Right cardiac atrium (tissue), 5 donors: Measurements from ENCODE around the gene CLDN2. TPM values are rescaled to one million over a fixed set of nuclear protein-coding genes. Genes with fewer than 3 reads are reported as not detected.
"Not testable (repeated sequence)": the region's sequence is repeated elsewhere in the genome, so short reads cannot be mapped to it uniquely, and the experiment has no call there.

ENCODE experiments used
- ATAC-seq, 2 donors: fragments of 200-7000 bp; cut with Tn5 transposase; one replicate each; pipeline versions ENCODE4 v1.8.0 to v1.9.1; 2020; ENCODE audit warnings: moderate library complexity in 2 of 2, mild to moderate bottlenecking in 1 of 2
- DNase-seq, 3 donors: peaks; one replicate each; pipeline ENCODE4 v3.0.0-alpha.2; 2020
- H3K27ac ChIP-seq: one replicate; pipeline ENCODE4 v1.5.1; 2013; ENCODE audit warnings: mild to moderate bottlenecking, low read length, control low read depth, moderate library complexity
- H3K27me3 ChIP-seq: one replicate; pipeline ENCODE4 v1.6.1; 2013; ENCODE audit not compliant: control insufficient read depth, insufficient read depth
- H3K4me1 ChIP-seq: one replicate; pipeline ENCODE4 v1.6.1; 2013; ENCODE audit warnings: low read length; ENCODE audit not compliant: control insufficient read depth, insufficient read depth
- H3K4me3 ChIP-seq: one replicate; pipeline ENCODE4 v1.5.1; 2013; ENCODE audit warnings: low read length, control low read depth
- H3K9me3 ChIP-seq: one replicate; pipeline ENCODE4 v1.6.1; 2013; ENCODE audit warnings: low read length; ENCODE audit not compliant: control insufficient read depth
- WGBS: extraction: QIAGEN DNeasy Blood & Tissue Kit; methylation state at CpG from one replicate; pipeline ENCODE4 v1.1.7; 2013; 5-methylcytosine and 5-hydroxymethylcytosine counted together
- intact Hi-C, 4 donors: fragments of 100-400 bp; cut with DNase I; formaldehyde crosslinking; loops; one replicate each; pipeline versions ENCODE4 v1.11.0 to v1.14.0; 2022 to 2023
- long read RNA-seq, 4 donors: library from polyadenylated mRNA; unstranded; transcript quantifications; one replicate each; pipeline ENCODE4 v2.0.0, GENCODE V29; 2020 to 2021
- polyA plus RNA-seq: library from polyadenylated mRNA; stranded (reverse); fragments of 200-250 nt; gene quantifications from one replicate; pipeline ENCODE4 v1.2.3, GENCODE V29; 2013
- total RNA-seq, 4 donors: library from RNA; stranded (reverse); fragmentation: NEBNext Ultra II Directional; extraction: Animal tissue kit (Norgen Biotek cat#: 25700); gene quantifications; one replicate each; pipeline ENCODE4 v1.2.1, GENCODE V29; 2021
- donor health status: healthy with polysubstance abuse.
- donor health status: DM: no; HTN: yes; CAD: no.
- donor health status: DM: no; HTN: no; CAD: no.
- donor health status: DM: no; HTN: yes; CAD: no; lungs with severe emphysema.
- donor health status: DM: yes; HTN: yes; CAD: no.

The CLDN2 gene
- total RNA-seq (not detected), polyA plus RNA-seq (0.05 TPM)
- long read RNA-seq, donor 1 = 0 reads
- long read RNA-seq, donor 2 = 0 reads
- long read RNA-seq, donor 3 = 0 reads
- long read RNA-seq, donor 4 = 0 reads

- WGBS = 48% methylated on average over 2 of the region's 2 CpGs
- Histone ChIP-seq H3K27ac (no peak within 1 kb of the TSS), H3K9me3 (no peaks in the 10 kb centered on the region), H3K4me3 (no peak within 1 kb of the TSS), H3K4me1 (peaks cover 2% of the 10 kb centered on the region), H3K27me3 (no peaks in the 10 kb centered on the region)
- intact Hi-C loops = no loop called here
- no peak for DNase-seq
- ATAC-seq = no peak
Observed at GRCh38 chrX:106919932-106920452, at the start of gene CLDN2. CLDN2 (plus strand) TSS chrX:106920402; CDS start chrX:106928229, 7,827 bp downstream.

DNA sequence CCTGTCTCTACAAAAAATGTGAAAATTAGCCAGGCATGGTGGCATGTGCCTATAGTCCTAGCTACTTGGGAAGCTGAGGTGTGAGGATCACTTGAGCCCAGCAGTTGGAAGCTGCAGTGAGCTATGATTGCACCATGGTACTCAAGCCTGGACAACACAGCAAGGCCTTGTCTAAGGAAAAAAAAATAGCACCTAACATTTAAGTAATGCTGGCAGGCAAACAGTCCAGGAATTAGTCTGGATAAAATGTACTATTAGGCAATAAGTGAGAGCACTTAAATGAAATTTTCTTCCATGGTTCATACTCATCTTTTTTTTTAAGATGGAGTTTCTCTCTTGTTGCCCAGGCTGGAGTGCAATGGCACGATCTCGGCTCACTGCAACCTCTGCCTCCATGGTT, 47.4 kb upstream of the CLDN2 start:
- ATAC-seq, H3K27ac ChIP-seq, H3K9me3 ChIP-seq, H3K4me1 ChIP-seq, intact Hi-C loops, DNase-seq, H3K4me3 ChIP-seq, H3K27me3 ChIP-seq: not testable (repeated sequence)
- WGBS = 100% methylated on average over 2 of the region's 2 CpGs

- 82% methylated on average over 2 of the region's 2 CpGs for WGBS
- intact Hi-C loops = no loop called here
- Histone ChIP-seq H3K27me3 (no peaks in the 10 kb centered on the region), H3K4me3 (no peak overlapping the region), H3K4me1 (no peaks in the 10 kb centered on the region), H3K27ac (no peak overlapping the region), H3K9me3 (no peaks in the 10 kb centered on the region)
- ATAC-seq (no peak), DNase-seq (no peak)
Observed at GRCh38 chrX:106874075-106874474, 46.1 kb upstream of the CLDN2 start.

GRCh38 chrX:106875151-106875550, 45.1 kb upstream of the CLDN2 start:
- 94% methylated on average over 1 of the region's 1 CpG for WGBS
- no peaks in the 10 kb centered on the region for H3K9me3 ChIP-seq
- no peak overlapping the region for H3K27ac ChIP-seq
- ATAC-seq (no peak), DNase-seq (no peak)
- no peaks in the 10 kb centered on the region for H3K4me1 ChIP-seq
- H3K4me3 ChIP-seq = no peak overlapping the region
- intact Hi-C loops = no loop called here
- H3K27me3 ChIP-seq = no peaks in the 10 kb centered on the region

DNA sequence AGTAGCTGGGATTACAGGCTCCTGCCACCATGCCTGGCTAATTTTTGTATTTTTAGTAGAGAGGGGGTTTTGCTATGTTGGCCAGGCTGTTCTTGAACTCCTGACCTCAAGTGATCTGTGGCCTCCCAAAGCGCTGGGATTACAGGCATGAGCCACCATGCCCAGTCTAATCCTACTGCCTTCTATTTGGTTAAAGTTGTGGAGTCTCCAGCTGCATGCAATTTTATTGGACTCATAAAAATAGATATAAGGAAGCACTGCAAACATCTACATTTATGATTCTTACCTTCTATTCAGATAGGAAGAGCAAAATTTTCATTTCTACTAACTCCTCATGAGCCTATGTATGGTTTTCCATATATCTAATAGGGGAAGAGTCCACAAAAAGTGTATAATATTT, 30.7 kb upstream of the CLDN2 start:
- Histone ChIP-seq H3K27ac (no peak overlapping the region), H3K4me1 (no peaks in the 10 kb centered on the region), H3K9me3 (no peaks in the 10 kb centered on the region), H3K4me3 (no peak overlapping the region), H3K27me3 (no peaks in the 10 kb centered on the region)
- intact Hi-C loops = no loop called here
- WGBS = 80% methylated on average over 1 of the region's 1 CpG
- no peak for DNase-seq
- no peak for ATAC-seq

DNA sequence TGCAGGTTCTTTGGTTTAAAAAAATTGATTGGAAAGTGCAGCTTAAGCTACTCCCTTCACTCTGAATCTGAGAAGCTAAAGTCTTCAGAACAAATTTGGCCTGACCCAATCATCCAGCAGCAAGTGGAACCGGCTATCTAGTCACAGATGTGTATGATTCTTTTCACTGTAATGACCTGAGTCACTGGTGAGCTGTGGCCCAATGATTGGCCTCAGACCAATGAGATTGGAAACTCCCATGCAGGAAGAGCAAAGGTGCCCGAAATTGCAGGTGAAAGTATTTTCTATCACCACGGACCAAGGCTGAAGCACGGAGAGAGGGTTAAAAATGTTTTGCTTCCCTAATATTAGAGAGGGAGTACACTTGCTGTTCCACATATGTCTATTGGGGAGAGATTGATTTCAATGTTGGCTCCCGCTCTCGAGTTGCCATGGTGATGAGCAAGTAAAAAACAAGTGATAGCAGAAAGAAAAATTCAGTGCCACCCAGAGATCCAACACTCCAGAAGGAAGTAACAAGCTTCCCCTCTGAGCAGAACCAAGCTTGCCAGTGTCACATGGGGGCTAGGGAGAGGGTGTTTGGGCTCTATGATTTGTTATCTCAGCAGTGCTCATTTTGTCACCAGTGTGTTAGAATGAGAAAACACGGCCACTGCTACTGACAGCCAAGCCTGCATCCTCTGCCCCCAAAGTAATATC, 28.3 kb upstream of the CLDN2 start:
- no peak for ATAC-seq
- no peaks in the 10 kb centered on the region for H3K27me3 ChIP-seq
- H3K27ac ChIP-seq = no peak overlapping the region
- H3K4me1 ChIP-seq = peaks cover 3% of the 10 kb centered on the region
- no peaks in the 10 kb centered on the region for H3K9me3 ChIP-seq
- H3K4me3 ChIP-seq = no peak overlapping the region
- 53% methylated on average over 7 of the region's 7 CpGs for WGBS
- no peak for DNase-seq
- intact Hi-C loops = no loop called here

GRCh38 chrX:106894392-106894909, 25.8 kb upstream of the CLDN2 start:
- Histone ChIP-seq H3K27me3 (no peaks in the 10 kb centered on the region), H3K27ac (no peak overlapping the region), H3K4me3 (no peak overlapping the region), H3K4me1 (peaks cover 3% of the 10 kb centered on the region), H3K9me3 (no peaks in the 10 kb centered on the region)
- intact Hi-C loops = no loop called here
- ATAC-seq = peak; percentile 81 to 88
- peak; percentile 34 to 62 (median 59) for DNase-seq
- 22% methylated on average over 6 of the region's 6 CpGs for WGBS

- WGBS = 41% methylated on average over 3 of the region's 3 CpGs
- peak in 1 of 2 donors; percentile 65 for ATAC-seq
- H3K27ac ChIP-seq = no peak overlapping the region
- intact Hi-C loops = loop anchor here in 1 of 4 donors (5.0 kb wide), 1 partner anchor 57 kb away; no protein-coding TSS in a partner anchor
- peak in 2 of 3 donors; percentile 35 to 40 for DNase-seq
- no peaks in the 10 kb centered on the region for H3K9me3 ChIP-seq
- H3K4me1 ChIP-seq = peaks cover 3% of the 10 kb centered on the region
- no peaks in the 10 kb centered on the region for H3K27me3 ChIP-seq
- no peak overlapping the region for H3K4me3 ChIP-seq
Observed at GRCh38 chrX:106894978-106895452, 25.2 kb upstream of the CLDN2 start.

- H3K9me3 ChIP-seq = no peaks in the 10 kb centered on the region
- peaks cover 3% of the 10 kb centered on the region for H3K4me1 ChIP-seq
- ATAC-seq (no peak), DNase-seq (no peak)
- no peak overlapping the region for H3K27ac ChIP-seq
- H3K27me3 ChIP-seq = no peaks in the 10 kb centered on the region
- intact Hi-C loops = loop anchor here in 1 of 4 donors (5.0 kb wide), 1 partner anchor 55 kb away; no protein-coding TSS in a partner anchor
- WGBS = 82% methylated on average over 6 of the region's 6 CpGs
- H3K4me3 ChIP-seq = no peak overlapping the region
Observed at GRCh38 chrX:106897259-106897658, 22.9 kb upstream of the CLDN2 start.

DNA sequence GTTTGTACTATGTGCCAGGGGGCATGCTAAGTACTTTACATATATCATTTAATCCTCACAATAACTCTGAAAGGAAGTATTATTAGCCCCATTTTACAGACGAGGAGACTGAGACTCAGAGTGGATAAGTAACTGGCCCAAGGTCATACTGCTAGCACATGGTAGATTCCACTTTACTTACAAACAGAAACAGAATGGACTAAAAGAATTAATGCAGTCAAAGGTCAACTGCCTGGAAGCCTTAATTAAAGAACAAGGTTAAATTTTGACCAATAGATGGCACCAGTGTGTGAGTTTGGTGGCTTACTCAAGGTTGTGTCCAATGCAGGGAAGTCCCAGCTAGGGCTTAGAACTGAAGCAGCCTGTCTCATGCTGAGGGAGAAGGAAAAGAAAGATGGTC, 21.7 kb upstream of the CLDN2 start:
- Histone ChIP-seq H3K9me3 (no peaks in the 10 kb centered on the region), H3K4me3 (no peak overlapping the region), H3K27me3 (no peaks in the 10 kb centered on the region), H3K27ac (no peak overlapping the region), H3K4me1 (peaks cover 3% of the 10 kb centered on the region)
- WGBS = 53% methylated on average over 1 of the region's 1 CpG
- ATAC-seq (peak in 1 of 2 donors; percentile 40), DNase-seq (no peak)
- intact Hi-C loops = loop anchor here in 1 of 4 donors (5.0 kb wide), 1 partner anchor 54 kb away; no protein-coding TSS in a partner anchor

GRCh38 chrX:106899276-106899675, 20.9 kb upstream of the CLDN2 start:
- 36% methylated on average over 2 of the region's 2 CpGs for WGBS
- intact Hi-C loops = loop anchor here in 1 of 4 donors (5.0 kb wide), 1 partner anchor 53 kb away; no protein-coding TSS in a partner anchor

More at GRCh38 chrX:106899276-106899675, 20.9 kb upstream of the CLDN2 start:
- Histone ChIP-seq H3K4me1 (peaks cover 3% of the 10 kb centered on the region), H3K27me3 (no peaks in the 10 kb centered on the region), H3K27ac (no peak overlapping the region), H3K4me3 (no peak overlapping the region), H3K9me3 (no peaks in the 10 kb centered on the region)
- no peak for DNase-seq
- ATAC-seq = no peak
